ENCODE measurements around the gene PI3. TPM values are rescaled to one million over a fixed set of nuclear protein-coding genes. Genes with fewer than 3 reads are reported as not detected.

Gene PI3
- total RNA-seq, 1 donor from 2014 or later = not detected

- TF ChIP-seq CTCF (IDR thresholded peaks at IDR 0.05; ENCODE audit: borderline replicate concordance) = no peak
- Histone ChIP-seq H3K4me1 (no peaks in the 10 kb centered on the region), H3K9me3 (replicated peaks) (no peaks in the 10 kb centered on the region), H3K27ac (replicated peaks) (no peak overlapping the region), H3K36me3 (no peaks in the 10 kb centered on the region), H3K27me3 (ENCODE audit: low read depth) (peaks cover 40% of the 10 kb centered on the region), H3K4me3 (no peak overlapping the region)
- intact Hi-C loops (cut with micrococcal nuclease) = no loop called here
- no peak for DNase-seq
These were observed 35.2 kb downstream of the PI3 start for GRCh38 chr20:45209924-45210323.

DNA sequence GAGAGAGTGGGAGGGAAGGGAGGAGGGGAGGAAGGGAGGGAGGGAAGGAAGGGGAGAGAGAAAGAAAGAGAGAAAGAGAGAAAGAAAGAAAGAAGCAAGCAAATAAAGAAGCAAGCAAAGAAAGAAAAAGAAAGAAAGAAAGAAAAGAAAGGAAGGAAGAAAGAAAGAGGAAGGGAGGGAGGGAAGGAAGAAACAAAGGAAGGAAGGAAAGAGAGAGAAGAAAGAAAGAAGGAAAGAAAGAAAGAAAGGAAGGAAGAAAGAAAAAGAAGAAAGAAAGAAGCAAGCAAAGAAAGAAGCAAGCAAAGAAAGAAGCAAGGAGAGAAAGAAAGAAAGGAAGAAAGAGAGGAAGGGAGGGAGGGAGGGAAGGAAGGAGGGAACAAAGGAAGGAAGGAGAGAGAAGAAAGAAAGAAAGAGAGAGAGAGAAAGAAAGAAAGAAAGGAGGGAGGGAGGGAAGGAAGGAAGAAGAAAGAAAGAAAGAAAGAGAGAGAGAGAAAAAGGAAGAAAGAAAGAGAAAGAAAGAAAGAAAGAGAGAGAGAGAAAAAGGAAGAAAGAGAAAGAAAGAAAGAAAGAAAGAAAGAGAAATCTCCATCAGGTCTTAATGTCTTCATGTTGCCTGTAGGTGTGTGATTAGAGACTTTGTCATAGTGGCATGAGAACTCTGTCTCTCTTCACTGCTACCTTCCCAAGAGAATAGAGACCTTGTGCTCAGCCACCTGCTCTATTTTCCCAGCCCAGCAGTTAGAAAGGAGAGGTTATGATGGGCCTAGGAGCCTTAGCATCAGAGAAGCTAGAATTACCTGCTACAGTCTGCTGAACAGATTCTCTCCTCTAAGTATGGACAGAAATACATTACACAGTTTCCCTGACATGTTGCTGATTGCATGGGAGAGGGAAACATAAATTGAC is 37.1 kb downstream of the PI3 start:
- no peak for DNase-seq
- Histone ChIP-seq H3K27me3 (ENCODE audit: low read depth) (peaks cover 25% of the 10 kb centered on the region), H3K9me3 (replicated peaks) (no peaks in the 10 kb centered on the region), H3K4me1 (no peaks in the 10 kb centered on the region), H3K36me3 (no peaks in the 10 kb centered on the region), H3K27ac (replicated peaks) (no peak overlapping the region), H3K4me3 (no peak overlapping the region)
- no peak for TF ChIP-seq CTCF (IDR thresholded peaks at IDR 0.05; ENCODE audit: borderline replicate concordance)
- intact Hi-C loops (cut with micrococcal nuclease) = no loop called here

GRCh38 chr20:45212836-45213235 is 38.1 kb downstream of the PI3 start:
- Histone ChIP-seq H3K36me3 (no peaks in the 10 kb centered on the region), H3K9me3 (replicated peaks) (no peaks in the 10 kb centered on the region), H3K4me3 (no peak overlapping the region), H3K27me3 (ENCODE audit: low read depth) (peaks cover 17% of the 10 kb centered on the region), H3K27ac (replicated peaks) (no peak overlapping the region), H3K4me1 (no peaks in the 10 kb centered on the region)
- no peak for DNase-seq
- intact Hi-C loops (cut with micrococcal nuclease) = no loop called here
- TF ChIP-seq CTCF (IDR thresholded peaks at IDR 0.05; ENCODE audit: borderline replicate concordance) = no peak

GRCh38 chr20:45218124-45218523 is 43.4 kb downstream of the PI3 start:
- Histone ChIP-seq H3K4me3 (no peak overlapping the region), H3K36me3 (no peaks in the 10 kb centered on the region), H3K4me1 (no peaks in the 10 kb centered on the region), H3K27me3 (ENCODE audit: low read depth) (peaks cover 36% of the 10 kb centered on the region), H3K27ac (replicated peaks) (no peak overlapping the region), H3K9me3 (replicated peaks) (no peaks in the 10 kb centered on the region)
- no peak for DNase-seq
- no peak for TF ChIP-seq CTCF (IDR thresholded peaks at IDR 0.05; ENCODE audit: borderline replicate concordance)
- intact Hi-C loops (cut with micrococcal nuclease) = no loop called here

GRCh38 chr20:45218636-45219035 is 43.9 kb downstream of the PI3 start:
- no peaks in the 10 kb centered on the region for H3K36me3 ChIP-seq
- H3K9me3 ChIP-seq (replicated peaks) = no peaks in the 10 kb centered on the region
- peaks cover 41% of the 10 kb centered on the region for H3K27me3 ChIP-seq (ENCODE audit: low read depth)
- intact Hi-C loops (cut with micrococcal nuclease) = no loop called here
- no peaks in the 10 kb centered on the region for H3K4me1 ChIP-seq
- H3K27ac ChIP-seq (replicated peaks) = no peak overlapping the region
- DNase-seq = no peak
- H3K4me3 ChIP-seq = no peak overlapping the region
- no peak for TF ChIP-seq CTCF (IDR thresholded peaks at IDR 0.05; ENCODE audit: borderline replicate concordance)
